H1 (cell line): Measurements from ENCODE around the gene LRPPRC. TPM values are rescaled to one million over a fixed set of nuclear protein-coding genes. Genes with fewer than 3 reads are reported as not detected.

ENCODE experiments used
- BACH1 ChIP-seq: IDR thresholded peaks from 2 replicates; pipeline ENCODE4 v1.6.1; 2012; ENCODE audit warnings: low read length, improper control_type of control experiment
- FOSL1 ChIP-seq: IDR thresholded peaks from 2 replicates; pipeline ENCODE4 v1.6.1; 2011; ENCODE audit warnings: mild to moderate bottlenecking, low read depth, low read length, moderate library complexity; ENCODE audit not compliant: insufficient read depth
- HDAC2 ChIP-seq, 2 experiments: fragments of 300-600 bp in 1 of 2; sonication (generic) in 1 of 2; IDR thresholded peaks; 2 replicates each; pipeline ENCODE4 v1.6.1; 2011 to 2012; ENCODE audit warnings: low read depth in 2 of 2, low read length in 2 of 2, mild to moderate bottlenecking in 2 of 2, moderate library complexity in 2 of 2, borderline replicate concordance in 1 of 2, inconsistent platforms in 1 of 2
- SAP30 ChIP-seq: fragments of 300-600 bp; sonication (generic); IDR thresholded peaks from 2 replicates; pipeline ENCODE4 v1.7.1; 2012; ENCODE audit warnings: low read length, moderate library complexity, mild to moderate bottlenecking, inconsistent platforms; ENCODE audit not compliant: insufficient read depth, insufficient replicate concordance
- SIN3A ChIP-seq, 2 experiments: IDR thresholded peaks in 1 of 2; conservative IDR thresholded peaks in 1 of 2; 2 replicates each; pipeline ENCODE4 v1.6.1; 2011 to 2012; ENCODE audit warnings: low read length in 2 of 2, improper control_type of control experiment in 1 of 2, low read depth in 1 of 2, mild to moderate bottlenecking in 1 of 2
- SUZ12 ChIP-seq: fragments of 200-600 bp; sonication (generic); IDR thresholded peaks from 2 replicates; pipeline ENCODE4 v1.6.1; 2012; ENCODE audit warnings: mild to moderate bottlenecking, inconsistent platforms, low read length, moderate library complexity, mixed read lengths
- TEAD4 ChIP-seq: IDR thresholded peaks from 2 replicates; pipeline ENCODE4 v1.6.1; 2012; ENCODE audit warnings: low read depth, low read length, inconsistent platforms, mixed read lengths
- polyA plus RNA-seq, 7 experiments: library from polyadenylated mRNA; depleted of rRNA in 3 of 7; stranded (reverse) in 5 of 7; unstranded in 2 of 7; fragments of >200 nt in 5 of 7; fragments of 200-250 nt in 2 of 7; gene quantifications; 1 replicate in 5 of 7; 2 replicates in 1 of 7; 4 replicates in 1 of 7; pipeline versions ENCODE4 v1.2.1 to v1.2.3, GENCODE V29; 2011 to 2013; ENCODE audit warnings: missing spikeins in 2 of 7, mixed read lengths in 2 of 7
- total RNA-seq: library from RNA; stranded (reverse); fragmentation: NEBNext Ultra II Directional; extraction: Animal tissue kit (Norgen Biotek cat#: 25700); gene quantifications from 2 replicates; pipeline ENCODE4 v1.2.1, GENCODE V29; 2021
- TF ChIP-seq, protein P1 (sequence below), 3 experiments: IDR thresholded peaks; 1 replicate in 2 of 3; 2 replicates in 1 of 3; pipeline versions ENCODE4 v1.5.1 to v1.6.1; 2011; ENCODE audit warnings: low read length in 3 of 3, mild to moderate bottlenecking in 3 of 3, inconsistent platforms in 2 of 3, low read depth in 1 of 3, moderate library complexity in 1 of 3; ENCODE audit not compliant: insufficient read depth in 1 of 3; ENCODE audit errors: control extremely low read depth in 1 of 3
- TF ChIP-seq, protein P2 (sequence below): IDR thresholded peaks from 2 replicates; pipeline ENCODE4 v1.6.1; 2012; ENCODE audit warnings: inconsistent platforms

Gene LRPPRC
- total and polyA plus RNA-seq, 2 of the 8 experiments (the other 6 are each of a cell fraction or from before 2014, with no cell fraction given) = 43.4 to 167 TPM

DNA sequence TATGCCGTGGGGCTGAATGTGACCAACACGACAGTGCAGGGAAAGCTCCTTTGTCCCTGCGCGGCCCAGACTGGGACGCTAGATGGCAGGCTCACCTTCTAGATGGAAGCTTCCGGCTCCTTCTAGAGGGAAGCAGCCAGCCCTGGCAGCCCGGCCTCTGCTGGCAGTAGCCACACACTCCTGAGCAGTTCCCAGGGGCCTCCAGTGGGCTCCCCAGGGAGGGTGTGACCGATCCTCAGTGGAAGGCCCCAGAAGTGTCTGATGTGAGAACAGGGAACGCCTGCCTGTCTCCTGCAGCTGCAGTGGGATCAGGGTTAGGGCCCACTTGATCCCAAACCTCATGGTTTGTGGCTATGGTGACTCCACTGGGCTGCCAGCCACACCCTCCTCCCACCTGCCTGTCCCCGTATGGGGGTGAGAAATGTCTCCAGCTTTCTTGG lies 48.5 kb upstream of the LRPPRC start (continued):
- TF ChIP-seq, protein P1, sequence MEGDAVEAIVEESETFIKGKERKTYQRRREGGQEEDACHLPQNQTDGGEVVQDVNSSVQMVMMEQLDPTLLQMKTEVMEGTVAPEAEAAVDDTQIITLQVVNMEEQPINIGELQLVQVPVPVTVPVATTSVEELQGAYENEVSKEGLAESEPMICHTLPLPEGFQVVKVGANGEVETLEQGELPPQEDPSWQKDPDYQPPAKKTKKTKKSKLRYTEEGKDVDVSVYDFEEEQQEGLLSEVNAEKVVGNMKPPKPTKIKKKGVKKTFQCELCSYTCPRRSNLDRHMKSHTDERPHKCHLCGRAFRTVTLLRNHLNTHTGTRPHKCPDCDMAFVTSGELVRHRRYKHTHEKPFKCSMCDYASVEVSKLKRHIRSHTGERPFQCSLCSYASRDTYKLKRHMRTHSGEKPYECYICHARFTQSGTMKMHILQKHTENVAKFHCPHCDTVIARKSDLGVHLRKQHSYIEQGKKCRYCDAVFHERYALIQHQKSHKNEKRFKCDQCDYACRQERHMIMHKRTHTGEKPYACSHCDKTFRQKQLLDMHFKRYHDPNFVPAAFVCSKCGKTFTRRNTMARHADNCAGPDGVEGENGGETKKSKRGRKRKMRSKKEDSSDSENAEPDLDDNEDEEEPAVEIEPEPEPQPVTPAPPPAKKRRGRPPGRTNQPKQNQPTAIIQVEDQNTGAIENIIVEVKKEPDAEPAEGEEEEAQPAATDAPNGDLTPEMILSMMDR (IDR thresholded peaks at IDR 0.05; ENCODE audit: control extremely low read depth in 1 of 3, insufficient read depth in 1 of 3, low read depth in 1 of 3, low read length in 3 of 3) = peak; percentile 95 to 99 (median 98)
- TF ChIP-seq SAP30 (no peak), FOSL1 (no peak), TEAD4 (0 out of 2 replicates have a peak, but pooled peaks have one; percentile 31), SUZ12 (no peak), HDAC2 (IDR thresholded peaks at IDR 0.05; ENCODE audit: borderline replicate concordance in 1 of 2, low read depth in 2 of 2, low read length in 2 of 2) (no peak), BACH1 (no peak), SIN3A (conservative IDR thresholded peaks at IDR 0.05 in 1 of 2, IDR thresholded peaks at IDR 0.05 in 1 of 2; ENCODE audit: low read depth in 1 of 2, low read length in 2 of 2) (no peak)
- TF ChIP-seq, protein P2, sequence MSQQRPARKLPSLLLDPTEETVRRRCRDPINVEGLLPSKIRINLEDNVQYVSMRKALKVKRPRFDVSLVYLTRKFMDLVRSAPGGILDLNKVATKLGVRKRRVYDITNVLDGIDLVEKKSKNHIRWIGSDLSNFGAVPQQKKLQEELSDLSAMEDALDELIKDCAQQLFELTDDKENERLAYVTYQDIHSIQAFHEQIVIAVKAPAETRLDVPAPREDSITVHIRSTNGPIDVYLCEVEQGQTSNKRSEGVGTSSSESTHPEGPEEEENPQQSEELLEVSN = no peak
